MM.1S (cell line): ENCODE results near the gene CAMK2A.

Experiments used
- CTCF ChIP-seq: fragments of 300-600 bp; sonication (generic); IDR thresholded peaks from 2 replicates; pipeline ENCODE4 v1.5.1; 2016; ENCODE audit warnings: antibody characterized with exemption, low read length, mixed read lengths
- EZH2 ChIP-seq: fragments of 300-600 bp; sonication (generic); optimal IDR thresholded peaks from 2 replicates; pipeline ENCODE3; 2017; ENCODE audit warnings: low read depth, mild to moderate bottlenecking, antibody characterized with exemption, low read length, mixed read lengths
- EZH2phosphoT487 ChIP-seq: fragments of 300-600 bp; sonication (generic); IDR thresholded peaks from 2 replicates; pipeline ENCODE4 v1.6.1; 2018; ENCODE audit warnings: antibody characterized with exemption, low read length

- TF ChIP-seq CTCF = no peak
- TF ChIP-seq EZH2 = no peak
- TF ChIP-seq EZH2phosphoT487 = no peak
Measured at GRCh38 chr5:150320044-150320613, 30.6 kb upstream of the CAMK2A start.
